Measurements from ENCODE around the gene HHAT. TPM values are rescaled to one million over a fixed set of nuclear protein-coding genes. Genes with fewer than 3 reads are reported as not detected.
"Not testable (repeated sequence)": the region's sequence is repeated elsewhere in the genome, so short reads cannot be mapped to it uniquely, and the experiment has no call there.

HHAT gene
- total and polyA plus RNA-seq, 2 of the 4 experiments (the other 2 are of a cell fraction), result 1.7 to 2.5 TPM

- H3K79me1 ChIP-seq (ENCODE audit: low read depth in 1 of 2, low read length in 2 of 2); H3K36me3 ChIP-seq (ENCODE audit: control insufficient read depth, insufficient read depth, low read length); H3K27me3 ChIP-seq (ENCODE audit: control insufficient read depth, insufficient read depth, low read length); DNase-seq; H2BK5ac ChIP-seq (ENCODE audit: low read depth, low read length, poor library complexity, severe bottlenecking); H4K20me1 ChIP-seq (ENCODE audit: insufficient read depth, low read length); H2BK120ac ChIP-seq (ENCODE audit: low read depth, low read length); H3K9ac ChIP-seq (ENCODE audit: low read depth, low read length); H3K14ac ChIP-seq (replicated peaks; ENCODE audit: low read depth, low read length); H2AFZ ChIP-seq (replicated peaks; ENCODE audit: low read length, poor library complexity); H2AK5ac ChIP-seq (ENCODE audit: low read depth, low read length); H3K9me3 ChIP-seq (ENCODE audit: control insufficient read depth, insufficient read depth, low read length); H2BK20ac ChIP-seq (ENCODE audit: low read depth, low read length); H4K8ac ChIP-seq (ENCODE audit: low read depth in 2 of 2, low read length in 2 of 2); H3K23ac ChIP-seq (ENCODE audit: low read depth, low read length); ATAC-seq (ENCODE audit: low read depth); H4K91ac ChIP-seq (ENCODE audit: insufficient read depth, low read depth, low read length); H2AK9ac ChIP-seq (replicated peaks; ENCODE audit: low read depth, low read length, poor library complexity); H3K4me3 ChIP-seq (ENCODE audit: insufficient read depth, low read depth, low read length); H3K27ac ChIP-seq (ENCODE audit: insufficient read depth, low read length); H3K4me1 ChIP-seq (ENCODE audit: control insufficient read depth, insufficient read depth, low read length); H2BK15ac ChIP-seq (ENCODE audit: low read depth, low read length); H4K5ac ChIP-seq (ENCODE audit: low read depth, low read length); H3K18ac ChIP-seq (ENCODE audit: low read depth, low read length); H3K9me1 ChIP-seq (ENCODE audit: insufficient read depth, low read length); H3K4ac ChIP-seq (ENCODE audit: low read depth, low read length); BruUV-seq (replicated peaks); H3K4me2 ChIP-seq (ENCODE audit: low read depth, low read length); H3K56ac ChIP-seq (ENCODE audit: extremely low read depth, insufficient read depth, low read length): not testable (repeated sequence)
- in situ Hi-C loops (cut with MboI; ENCODE audit: low sequenced_read_pairs) (loop anchor here (5.0 to 25.0 kb wide), 3 partner anchors 41 to 731 kb away; no protein-coding TSS in a partner anchor), intact Hi-C loops (cut with micrococcal nuclease) (loop anchor here (2.0 kb wide), 2 partner anchors 32 to 42 kb away; no protein-coding TSS in a partner anchor), dilution Hi-C loops (cut with HindIII; ENCODE audit: low sequenced_read_pairs, unreplicated experiment) (loop anchor here (10.0 kb wide), 1 partner anchor 468 kb away; no protein-coding TSS in a partner anchor)
- ChIA-PET CTCF (interaction anchor here (0.6 to 6.2 kb wide), 10 partner anchors 33 to 729 kb away, joined by 3 to 50 read pairs (median 4); partner anchors contain the start of gene KCNH1), POLR2A (ENCODE audit: unreplicated experiment) (interaction anchor here (0.6 to 0.7 kb wide), 2 partner anchors 180 to 726 kb away, joined by 3 to 4 read pairs; no protein-coding TSS in a partner anchor)
- no CpG with 5 or more reads among the region's 2 CpGs for WGBS, 2 experiments (ENCODE audit: extremely low coverage in 2 of 2, insufficient read length in 1 of 2)
These were observed 77.6 kb downstream of the HHAT start for GRCh38 chr1:210406341-210406740.
